Right renal pelvis (tissue), 4 donors: ENCODE measurements around the gene PARP3. TPM values are rescaled to one million over a fixed set of nuclear protein-coding genes. Genes with fewer than 3 reads are reported as not detected.

Experiments
- DNase-seq, 4 donors: peaks; one replicate each; pipeline ENCODE4 v3.0.0-alpha.2; 2013; ENCODE audit warnings: low read depth in 4 of 4, low spot score in 3 of 4, missing footprints in 1 of 4
- polyA plus RNA-seq, 4 donors: library from polyadenylated mRNA; unstranded; fragments of 120-200 nt; gene quantifications; one replicate each; pipeline ENCODE4 v1.2.1, GENCODE V29; 2013; ENCODE audit not compliant: insufficient read length in 4 of 4

Gene PARP3
- polyA plus RNA-seq, 4 donors: 16.0 to 19.6 (median 17.2) TPM

DNA sequence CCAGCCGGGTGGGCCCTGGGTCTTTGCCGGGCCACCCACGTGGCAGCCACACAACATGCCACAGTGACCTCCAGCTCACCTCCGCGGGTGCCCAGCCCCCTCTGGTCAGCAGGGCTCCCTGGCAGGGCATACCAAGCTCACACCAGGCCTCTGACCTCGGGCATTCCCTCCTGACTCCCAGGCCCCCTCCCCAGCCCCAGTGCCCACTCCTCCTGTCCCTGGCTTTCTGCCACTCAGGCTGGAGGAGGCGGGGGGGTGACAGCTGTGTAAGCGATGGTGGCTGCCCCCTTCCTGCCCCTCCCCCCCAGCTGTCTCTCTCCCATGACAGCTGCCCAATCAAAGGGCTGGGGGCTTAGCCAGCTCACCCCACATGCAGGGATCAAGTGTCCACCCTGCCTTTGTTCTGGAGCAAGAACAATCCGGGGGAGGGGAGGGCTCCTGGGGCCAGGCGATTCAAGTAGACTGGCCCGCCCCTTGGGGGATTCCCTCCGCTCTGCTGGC lies 21.8 kb downstream of the PARP3 start:
- DNase-seq: peak in 1 of 4 donors; percentile 23

DNA sequence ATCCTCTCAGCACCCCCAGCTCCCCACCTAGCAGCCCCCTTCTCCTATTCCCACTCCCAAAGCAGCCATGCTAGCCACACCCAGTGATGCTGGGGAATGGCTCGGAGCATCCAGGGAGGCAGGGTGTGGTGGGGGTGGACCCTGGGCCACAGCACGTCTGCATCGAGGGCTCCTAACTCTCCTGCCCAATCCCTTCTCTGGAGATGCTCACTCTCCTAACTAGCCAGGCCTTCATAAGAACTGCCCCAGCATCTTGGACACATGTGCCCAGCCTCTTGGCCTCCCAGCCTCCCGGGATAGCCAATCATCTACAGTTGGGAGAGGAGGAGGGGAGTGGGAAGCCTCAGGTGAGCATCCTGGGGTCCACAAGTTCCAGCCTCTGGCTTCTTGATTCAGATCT lies 22.4 kb downstream of the PARP3 start:
- no peak for DNase-seq

DNA sequence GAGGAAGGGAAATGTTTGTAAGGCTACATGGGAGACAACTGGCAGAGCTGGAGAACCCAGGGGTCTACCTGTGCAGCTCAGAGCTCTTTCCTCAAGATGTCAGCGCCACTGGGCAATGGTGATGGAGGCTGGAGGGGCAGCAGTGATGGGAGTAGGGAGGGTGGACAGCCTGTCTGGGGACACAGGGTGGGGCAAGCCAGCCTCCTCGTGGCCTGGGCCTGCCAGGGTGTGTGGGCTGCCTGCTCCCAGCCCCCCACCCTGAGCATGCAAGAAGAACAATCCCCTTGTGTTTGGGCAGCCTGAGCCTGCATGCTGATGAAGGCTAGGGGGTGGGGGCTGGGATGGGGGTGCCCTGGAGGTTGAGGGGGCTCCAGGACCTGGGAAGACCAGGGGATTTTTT lies 23.9 kb downstream of the PARP3 start:
- DNase-seq: no peak

GRCh38 chr3:51966486-51966885 lies 24.3 kb downstream of the PARP3 start:
- DNase-seq: no peak

GRCh38 chr3:51966922-51967383 lies 24.8 kb downstream of the PARP3 start:
- DNase-seq: no peak

DNA sequence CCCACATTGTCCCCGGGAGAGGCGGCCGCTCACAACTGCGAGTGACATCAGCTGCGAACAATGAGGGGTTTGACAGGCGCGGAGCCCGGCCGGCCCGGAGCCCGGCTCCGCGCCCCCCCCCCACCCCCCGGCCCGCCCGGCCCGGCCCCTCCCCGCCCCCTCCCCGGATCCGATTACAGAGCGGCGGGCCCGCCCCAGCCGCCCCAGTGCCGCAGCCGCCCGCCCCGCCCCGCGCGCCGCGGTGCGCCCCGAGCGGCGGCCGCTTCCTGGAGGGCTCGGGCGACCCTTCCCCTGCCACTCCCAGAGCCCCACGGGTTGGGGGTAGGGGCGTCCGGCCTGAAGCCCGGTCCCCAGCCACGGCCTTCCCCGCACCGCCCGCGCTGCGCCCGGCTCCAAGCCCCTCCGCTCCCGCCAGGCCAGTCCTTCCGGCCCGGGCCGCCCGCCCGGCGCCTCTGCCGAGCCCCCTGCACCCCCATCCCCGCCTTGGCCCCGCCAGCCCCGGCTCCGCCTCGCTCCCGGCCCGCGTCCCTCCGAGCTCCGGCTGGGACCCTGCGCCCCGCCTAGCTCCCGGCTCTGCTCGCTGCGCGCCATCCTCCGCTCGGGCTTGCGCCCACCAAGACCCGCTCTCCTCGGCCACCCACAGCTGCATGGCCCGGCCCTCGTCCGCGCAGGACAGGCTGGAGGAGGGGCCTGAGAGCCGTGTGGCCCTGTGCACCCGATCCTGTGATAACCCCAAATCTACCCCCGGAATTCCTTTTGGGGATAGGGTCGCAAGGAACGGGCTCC lies 25.4 kb downstream of the PARP3 start, which contains the start of gene PCBP4:
PCBP4 (minus strand) TSS at position 71 of the 786 bp plus-strand sequence. CDS start 6,214 bp downstream, outside the sequence.
- peak in 1 of 4 donors; percentile 38 for DNase-seq

- DNase-seq: no peak
These were observed 26.1 kb downstream of the PARP3 start for GRCh38 chr3:51968170-51968775.

GRCh38 chr3:51968883-51969678 lies 26.9 kb downstream of the PARP3 start:
- DNase-seq: no peak

DNA sequence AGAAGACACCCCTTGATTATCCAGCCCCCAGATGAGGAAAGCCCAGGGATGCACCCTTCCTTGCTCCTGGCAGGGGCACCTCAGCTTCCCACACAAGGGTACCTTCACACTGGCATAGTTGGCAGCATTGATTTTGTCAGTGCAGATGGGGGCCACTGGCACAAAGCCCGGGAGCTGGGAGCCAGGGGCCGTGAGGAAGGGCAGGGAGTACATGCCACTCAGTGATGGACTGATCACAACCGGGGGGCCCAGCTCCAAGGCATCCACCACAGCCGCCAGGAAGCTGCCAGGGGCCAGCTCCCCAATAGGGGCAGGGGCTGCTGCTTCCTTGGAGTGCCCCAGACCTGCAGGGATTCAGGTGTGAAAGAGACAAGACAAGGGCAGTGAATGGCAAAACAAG lies 27.7 kb downstream of the PARP3 start:
- no peak for DNase-seq

- no peak for DNase-seq
These were observed 28.6 kb downstream of the PARP3 start for GRCh38 chr3:51970606-51971300.

DNA sequence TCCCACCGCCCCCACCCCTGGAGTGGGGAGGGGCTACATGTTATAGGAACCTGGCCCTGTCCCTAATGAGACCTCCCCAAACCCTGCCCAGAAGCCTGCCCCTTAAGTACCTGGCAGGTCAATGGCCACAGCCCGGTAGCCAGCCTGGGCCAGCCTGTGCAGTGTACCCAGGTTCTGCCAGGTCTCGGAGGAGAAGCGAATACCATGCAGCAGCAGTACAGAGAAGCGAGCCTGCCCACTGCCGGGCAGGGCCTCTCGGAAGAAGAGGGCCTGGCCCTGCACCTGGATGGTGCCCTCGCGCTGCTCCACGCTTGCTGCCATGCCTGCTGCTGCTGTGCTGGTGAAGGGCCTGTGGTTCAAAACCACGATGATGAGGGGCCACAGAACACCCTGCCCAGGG lies 29.2 kb downstream of the PARP3 start:
- no peak for DNase-seq

- no peak for DNase-seq
These were observed 32.3 kb downstream of the PARP3 start for GRCh38 chr3:51974277-51974962.

DNA sequence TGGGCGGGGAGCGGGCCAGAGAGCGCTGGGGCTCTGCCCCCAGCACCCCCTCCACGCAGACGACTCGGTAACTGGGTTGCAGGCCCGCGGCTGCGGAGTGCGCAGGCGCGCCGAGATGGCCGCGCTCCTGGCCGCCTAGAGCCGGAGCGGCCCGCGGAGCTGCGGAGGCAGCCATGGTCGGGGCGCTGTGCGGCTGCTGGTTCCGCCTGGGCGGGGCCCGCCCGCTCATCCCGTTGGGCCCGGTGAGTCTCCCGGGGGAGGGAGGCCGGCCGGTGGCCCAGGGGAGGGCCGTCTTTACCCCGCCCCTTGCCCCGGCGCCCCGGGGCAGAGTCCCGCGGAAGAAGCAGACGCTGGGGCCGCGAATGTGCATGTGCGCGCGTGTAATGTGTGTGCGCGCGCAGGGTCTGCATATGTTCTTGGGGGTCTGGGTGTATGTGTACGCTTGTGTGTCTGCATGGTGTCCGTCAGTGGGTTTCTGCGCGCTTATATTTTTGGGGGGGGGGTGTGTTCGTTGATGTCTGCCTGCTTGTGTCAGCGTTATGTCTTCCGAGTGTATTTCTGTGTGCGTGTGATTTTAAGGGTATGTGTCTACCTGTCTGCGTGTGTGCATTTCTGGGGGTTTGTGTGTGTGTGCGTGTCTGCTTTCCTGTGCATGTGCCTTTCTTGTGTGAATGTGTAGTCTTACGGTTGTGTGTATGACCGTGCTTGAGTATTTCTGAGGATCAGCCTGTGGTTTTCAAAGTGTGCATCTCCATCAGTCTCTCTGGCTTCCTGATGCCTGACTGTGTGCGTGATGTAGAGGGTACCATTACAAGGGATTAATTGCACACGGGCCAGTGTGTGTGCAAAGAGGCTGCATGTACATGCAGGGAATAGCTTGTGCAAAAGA lies 33.0 kb downstream of the PARP3 start, which contains the start of gene ABHD14A:
ABHD14A (plus strand) TSS at position 102 of the 889 bp plus-strand sequence; CDS start at position 174, 72 bp downstream.
- no peak for DNase-seq

DNA sequence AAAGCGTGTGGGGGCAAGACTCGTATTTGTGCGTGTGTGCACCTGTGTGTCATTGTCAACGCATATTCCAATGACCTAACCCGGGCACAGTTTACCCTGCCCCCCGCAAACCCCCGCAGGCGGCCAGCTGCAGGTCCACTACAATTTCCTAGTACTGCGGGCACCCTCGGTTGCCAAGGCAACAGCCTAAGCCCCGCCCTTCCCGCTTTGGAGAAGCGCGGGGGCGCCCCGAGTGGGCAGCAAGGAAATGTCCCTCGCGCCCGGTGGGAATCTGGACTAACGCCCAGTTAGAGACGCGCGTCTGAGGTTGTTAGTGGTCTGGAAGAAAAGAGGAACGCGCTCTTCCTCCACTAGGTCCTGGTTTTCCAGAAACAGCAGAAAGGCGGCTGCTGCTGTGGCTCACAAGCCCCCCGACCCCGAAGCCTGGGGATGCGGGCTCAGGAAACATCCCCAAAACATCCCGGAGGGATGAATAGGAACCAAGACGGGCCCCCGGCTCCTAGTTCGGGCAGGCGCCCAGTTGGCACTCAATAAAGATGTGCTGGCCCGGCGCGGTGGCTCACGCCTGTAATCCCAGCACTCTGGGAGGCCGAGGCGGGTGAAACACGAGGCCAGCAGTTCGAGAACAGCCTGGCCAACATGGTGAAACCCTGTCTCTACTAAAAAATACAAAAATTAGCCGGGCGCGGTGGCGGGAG lies 33.8 kb downstream of the PARP3 start:
- no peak for DNase-seq

- no peak for DNase-seq
These were observed 35.4 kb downstream of the PARP3 start for GRCh38 chr3:51977446-51978142.

DNA sequence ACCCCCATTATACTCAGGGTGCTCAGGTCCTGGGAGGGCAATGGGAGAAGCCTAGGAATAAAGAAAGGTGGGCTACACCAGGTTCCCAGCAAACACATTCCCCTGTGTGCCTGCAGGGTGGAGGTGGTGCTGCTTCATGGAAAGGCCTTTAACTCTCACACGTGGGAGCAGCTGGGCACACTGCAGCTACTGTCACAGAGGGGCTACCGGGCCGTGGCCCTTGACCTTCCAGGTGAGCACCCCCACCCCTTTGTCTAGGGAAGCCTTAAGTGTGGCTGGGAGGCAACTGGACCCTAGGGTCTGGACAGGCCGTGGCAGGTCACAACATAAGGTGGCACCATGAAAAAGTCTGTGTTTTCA lies 36.0 kb downstream of the PARP3 start:
- DNase-seq: no peak

DNA sequence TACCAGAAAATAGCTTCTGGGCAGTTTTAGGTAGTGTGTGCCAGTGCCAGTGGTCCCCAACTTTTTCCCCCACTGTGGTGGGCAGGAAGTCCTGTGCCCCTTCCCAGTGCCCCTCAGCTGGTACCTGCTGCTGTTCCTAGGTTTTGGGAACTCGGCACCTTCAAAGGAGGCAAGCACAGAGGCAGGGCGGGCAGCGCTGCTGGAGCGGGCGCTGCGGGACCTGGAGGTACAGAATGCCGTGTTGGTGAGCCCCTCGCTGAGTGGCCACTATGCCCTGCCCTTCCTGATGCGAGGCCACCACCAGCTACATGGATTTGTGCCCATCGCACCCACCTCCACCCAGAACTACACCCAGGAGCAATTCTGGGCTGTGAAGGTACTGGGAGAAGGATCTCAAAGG lies 38.1 kb downstream of the PARP3 start:
- DNase-seq: no peak
